Small intestine (tissue), 7 donors: ENCODE data around the gene PIP4K2C. TPM values are rescaled to one million over a fixed set of nuclear protein-coding genes. Genes with fewer than 3 reads are reported as not detected.

Source experiments
- DNase-seq, 2 donors: peaks; one replicate each; pipeline versions ENCODE4 v3.0.0 to v3.0.0-alpha.2; 2013
- FAIRE-seq: peaks from 2 replicates; lab custom pipeline; 2012; peaks lifted over from hg19 to GRCh38; lab: Jason Lieb, UNC
- H3K27ac ChIP-seq, 3 donors: one replicate each; pipeline ENCODE4 v1.5.1; 2013; ENCODE audit warnings: low read length in 2 of 3, mild to moderate bottlenecking in 2 of 3, control low read depth in 1 of 3, inconsistent platforms in 1 of 3, low read depth in 1 of 3, moderate library complexity in 1 of 3
- H3K27me3 ChIP-seq, 3 donors: one replicate each; pipeline ENCODE4 v1.6.1; 2013; ENCODE audit warnings: low read length in 3 of 3, inconsistent platforms in 1 of 3; ENCODE audit not compliant: control insufficient read depth in 3 of 3, insufficient read depth in 3 of 3
- H3K36me3 ChIP-seq, 3 donors: one replicate each; pipeline ENCODE4 v1.6.1; 2013; ENCODE audit warnings: low read length in 3 of 3, inconsistent platforms in 1 of 3, low read depth in 1 of 3, mild to moderate bottlenecking in 1 of 3, moderate library complexity in 1 of 3; ENCODE audit not compliant: control insufficient read depth in 3 of 3, insufficient read depth in 2 of 3
- H3K4me1 ChIP-seq, 3 donors: one replicate each; pipeline ENCODE4 v1.6.1; 2013; ENCODE audit warnings: low read length in 2 of 3, inconsistent platforms in 1 of 3, low read depth in 1 of 3, mild to moderate bottlenecking in 1 of 3, moderate library complexity in 1 of 3; ENCODE audit not compliant: control insufficient read depth in 3 of 3, insufficient read depth in 2 of 3
- H3K4me3 ChIP-seq, 3 donors: one replicate each; pipeline ENCODE4 v1.5.1; 2013; ENCODE audit warnings: low read length in 3 of 3, control low read depth in 1 of 3, inconsistent platforms in 1 of 3, low read depth in 1 of 3, mild to moderate bottlenecking in 1 of 3, moderate library complexity in 1 of 3
- H3K9me3 ChIP-seq, 2 donors: one replicate each; pipeline ENCODE4 v1.6.1; 2013; ENCODE audit warnings: low read depth in 1 of 2, low read length in 1 of 2; ENCODE audit not compliant: control insufficient read depth in 2 of 2, insufficient read depth in 1 of 2
- WGBS, 3 donors: extraction: QIAGEN DNeasy Blood & Tissue Kit; methylation state at CpG; one replicate each; pipeline ENCODE4 v1.1.7; 2013; 5-methylcytosine and 5-hydroxymethylcytosine counted together
- polyA plus RNA-seq, 4 donors: library from polyadenylated mRNA; stranded (reverse) in 3 of 4; unstranded in 1 of 4; fragments of 200-250 nt in 3 of 4; fragments of 120-200 nt in 1 of 4; gene quantifications; one replicate each; pipeline versions ENCODE4 v1.2.1 to v1.2.3, GENCODE V29; 2013
- donor health status: healthy with polysubstance abuse.
- donor health status: control.
- donor health status: control.
- donor health status: Bipolar disorder and iron deficiency.
- donor health status: healthy.

The PIP4K2C gene
- polyA plus RNA-seq, 4 donors: 16.1 to 26.4 (median 17.8) TPM

DNA sequence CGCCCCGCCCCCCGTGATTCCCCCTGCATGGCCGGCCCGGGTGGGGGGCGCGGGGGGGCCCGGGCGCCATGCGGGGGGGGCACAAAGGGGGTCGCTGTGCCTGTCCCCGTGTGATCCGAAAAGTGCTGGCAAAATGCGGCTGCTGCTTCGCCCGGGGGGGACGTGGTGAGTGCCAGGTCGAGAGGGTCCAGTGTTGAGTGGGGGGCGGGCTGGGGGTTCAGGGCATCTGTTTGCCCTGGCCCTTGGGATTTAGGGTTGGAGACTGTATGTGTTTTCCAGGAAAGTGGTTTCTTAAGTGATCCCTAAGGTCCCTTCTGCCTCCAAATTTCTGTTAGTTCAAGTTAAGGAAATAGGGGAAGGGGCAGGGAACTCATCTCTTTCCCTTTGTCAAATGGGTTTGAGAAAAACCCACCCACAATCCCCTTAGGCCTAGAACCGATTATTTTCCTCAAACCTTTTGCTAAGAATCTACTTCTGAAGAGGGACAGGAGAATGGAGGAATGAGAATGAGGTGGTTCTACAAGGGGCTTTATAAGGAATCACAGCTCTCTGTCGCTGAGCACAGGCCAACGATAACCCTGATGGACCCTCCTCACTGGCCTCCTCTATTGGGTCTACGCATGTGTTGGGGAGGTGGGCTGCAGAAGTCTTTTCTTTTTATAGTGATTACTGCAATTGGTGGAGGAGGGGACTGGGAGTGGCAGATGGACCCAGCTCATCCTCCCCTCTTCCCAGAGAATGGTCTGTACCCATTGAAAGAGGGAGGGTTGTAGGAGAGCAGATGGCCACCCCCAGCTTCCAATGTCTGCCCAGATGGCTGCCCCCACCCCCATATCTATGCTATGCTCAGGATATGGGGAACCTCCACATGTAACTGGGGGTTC is 21.1 kb downstream of the PIP4K2C start:
- peaks cover 0 to 15% (median 5%) of the 10 kb centered on the region in 3 donors for H3K4me1 ChIP-seq
- H3K9me3 ChIP-seq: no peaks in the 10 kb centered on the region
- peak overlapping the region; percentile 29 to 52 (median 31) for H3K4me3 ChIP-seq
- DNase-seq (no peak), FAIRE-seq (no peak)
- H3K36me3 ChIP-seq: peaks cover 0 to 25% (median 0%) of the 10 kb centered on the region in 3 donors
- peaks cover 0 to 81% (median 14%) of the 10 kb centered on the region in 3 donors for H3K27me3 ChIP-seq
- 12 to 16% (median 15%) methylated on average over 19 to 23 of the region's 23 CpGs for WGBS, 3 donors
- H3K27ac ChIP-seq: no peak overlapping the region

DNA sequence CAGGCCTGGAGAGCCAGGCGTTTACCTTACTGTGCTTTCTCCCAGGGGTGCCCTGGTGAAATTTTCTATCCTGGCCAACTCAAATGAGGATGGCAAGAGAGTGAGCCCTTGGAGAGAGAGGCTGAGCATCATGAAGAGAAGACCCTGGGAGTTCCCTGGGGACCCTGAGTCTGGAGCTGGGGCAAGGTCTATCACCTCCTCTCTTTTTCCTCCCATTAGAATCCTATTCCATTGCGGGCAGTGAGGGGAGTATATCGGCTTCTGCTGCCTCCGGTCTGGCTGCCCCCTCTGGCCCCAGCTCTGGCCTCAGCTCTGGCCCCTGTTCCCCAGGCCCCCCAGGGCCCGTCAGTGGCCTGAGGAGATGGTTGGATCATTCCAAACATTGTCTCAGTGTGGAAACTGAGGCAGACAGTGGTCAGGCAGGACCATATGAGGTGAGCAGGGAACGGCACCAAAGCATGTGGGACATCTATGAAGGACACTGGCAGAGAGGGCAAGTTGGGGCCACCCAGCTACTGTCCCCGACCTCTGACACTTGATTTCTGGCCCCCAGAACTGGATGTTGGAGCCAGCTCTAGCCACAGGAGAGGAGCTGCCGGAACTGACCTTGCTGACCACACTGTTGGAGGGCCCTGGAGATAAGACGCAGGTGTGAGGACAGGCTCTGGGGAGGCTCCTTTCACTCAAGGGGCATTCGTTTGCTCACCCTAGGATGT is 21.9 kb downstream of the PIP4K2C start:
- WGBS, 3 donors: 67 to 82% (median 72%) methylated on average over 8 to 10 of the region's 10 CpGs
- H3K27ac ChIP-seq: no peak overlapping the region
- FAIRE-seq: no peak

DNA sequence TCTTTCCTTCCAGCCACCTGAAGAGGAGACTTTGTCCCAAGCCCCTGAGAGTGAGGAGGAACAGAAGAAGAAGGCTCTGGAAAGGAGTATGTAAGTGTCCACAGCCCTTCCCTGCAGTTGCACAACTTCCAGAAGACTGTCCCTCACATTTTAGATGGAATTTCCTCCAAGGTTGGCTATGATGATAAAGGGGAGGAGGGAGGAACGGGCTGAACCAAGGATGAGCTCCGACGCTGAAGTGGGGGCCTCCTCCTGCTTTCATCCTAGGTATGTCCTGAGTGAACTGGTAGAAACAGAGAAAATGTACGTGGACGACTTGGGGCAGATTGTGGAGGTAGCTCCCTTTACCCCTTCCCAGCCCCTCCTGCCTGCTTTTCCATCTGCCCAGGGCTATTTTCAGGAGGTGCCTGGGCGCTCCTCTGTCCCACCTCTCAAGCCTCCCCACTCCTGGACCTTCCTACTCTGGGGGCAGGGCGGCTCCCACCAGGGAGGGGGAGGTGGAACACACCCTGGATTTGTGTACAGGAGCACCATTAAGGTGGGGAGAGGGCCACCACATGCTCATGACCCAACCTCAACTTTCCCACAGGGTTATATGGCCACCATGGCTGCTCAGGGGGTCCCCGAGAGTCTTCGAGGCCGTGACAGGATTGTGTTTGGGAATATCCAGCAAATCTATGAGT is 22.6 kb downstream of the PIP4K2C start:
- peaks cover 0 to 17% (median 0%) of the 10 kb centered on the region in 3 donors for H3K36me3 ChIP-seq
- no peak for DNase-seq
- 75 to 79% (median 76%) methylated on average over 8 to 10 of the region's 10 CpGs for WGBS, 3 donors
- no peak overlapping the region for H3K27ac ChIP-seq
- no peaks in the 10 kb centered on the region for H3K9me3 ChIP-seq
- no peak for FAIRE-seq
- H3K4me3 ChIP-seq: no peak overlapping the region
- H3K27me3 ChIP-seq: peaks cover 0 to 93% (median 16%) of the 10 kb centered on the region in 3 donors
- H3K4me1 ChIP-seq: peaks cover 0 to 15% (median 5%) of the 10 kb centered on the region in 3 donors

More for the DNA sequence above, 21.9 kb downstream of the PIP4K2C start:
- Histone ChIP-seq H3K36me3 (peaks cover 0 to 21% (median 0%) of the 10 kb centered on the region in 3 donors), H3K9me3 (no peaks in the 10 kb centered on the region), H3K4me3 (no peak overlapping the region), H3K4me1 (peaks cover 0 to 15% (median 5%) of the 10 kb centered on the region in 3 donors), H3K27me3 (peaks cover 0 to 86% (median 16%) of the 10 kb centered on the region in 3 donors)
- DNase-seq: no peak

DNA sequence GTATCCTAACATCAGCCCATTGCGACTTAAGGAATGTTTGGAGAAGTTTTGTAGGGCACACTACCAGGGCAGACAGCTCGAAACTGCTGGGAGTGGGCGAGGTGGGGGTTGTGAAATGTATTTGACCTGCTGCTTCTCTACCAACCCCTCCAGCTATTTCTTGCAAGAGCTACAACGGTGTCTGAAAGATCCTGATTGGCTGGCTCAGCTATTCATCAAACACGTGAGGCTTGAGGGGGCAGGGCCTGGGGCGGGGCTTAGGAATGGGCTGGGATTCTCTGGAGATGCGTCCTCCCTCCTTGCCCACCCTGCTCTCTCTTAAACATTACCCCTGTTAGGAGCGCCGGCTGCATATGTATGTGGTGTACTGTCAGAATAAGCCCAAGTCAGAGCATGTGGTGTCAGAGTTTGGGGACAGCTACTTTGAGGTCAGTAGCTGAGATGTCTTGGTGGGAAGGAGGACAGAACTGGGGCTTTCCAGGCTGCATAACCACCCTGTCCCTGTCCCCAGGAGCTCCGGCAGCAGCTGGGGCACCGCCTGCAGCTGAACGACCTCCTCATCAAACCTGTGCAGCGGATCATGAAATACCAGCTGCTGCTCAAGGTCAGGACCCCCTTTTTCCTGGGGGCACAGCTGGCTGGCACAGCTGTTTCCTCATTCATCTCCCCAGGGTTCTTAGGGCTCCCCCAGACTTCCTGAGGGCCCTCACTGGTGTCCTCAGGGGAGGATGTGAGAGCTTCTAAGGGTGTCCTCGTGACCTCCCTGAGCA is 23.4 kb downstream of the PIP4K2C start:
- FAIRE-seq: no peak
- H3K9me3 ChIP-seq: no peaks in the 10 kb centered on the region
- no peak for DNase-seq
- H3K27ac ChIP-seq: no peak overlapping the region
- H3K4me3 ChIP-seq: no peak overlapping the region
- 31 to 44% (median 41%) methylated on average over 14 of the region's 14 CpGs for WGBS, 3 donors
- H3K4me1 ChIP-seq: peaks cover 0 to 17% (median 5%) of the 10 kb centered on the region in 3 donors
- peaks cover 0 to 9% (median 0%) of the 10 kb centered on the region in 3 donors for H3K36me3 ChIP-seq
- peaks cover 0 to 97% (median 22%) of the 10 kb centered on the region in 3 donors for H3K27me3 ChIP-seq

DNA sequence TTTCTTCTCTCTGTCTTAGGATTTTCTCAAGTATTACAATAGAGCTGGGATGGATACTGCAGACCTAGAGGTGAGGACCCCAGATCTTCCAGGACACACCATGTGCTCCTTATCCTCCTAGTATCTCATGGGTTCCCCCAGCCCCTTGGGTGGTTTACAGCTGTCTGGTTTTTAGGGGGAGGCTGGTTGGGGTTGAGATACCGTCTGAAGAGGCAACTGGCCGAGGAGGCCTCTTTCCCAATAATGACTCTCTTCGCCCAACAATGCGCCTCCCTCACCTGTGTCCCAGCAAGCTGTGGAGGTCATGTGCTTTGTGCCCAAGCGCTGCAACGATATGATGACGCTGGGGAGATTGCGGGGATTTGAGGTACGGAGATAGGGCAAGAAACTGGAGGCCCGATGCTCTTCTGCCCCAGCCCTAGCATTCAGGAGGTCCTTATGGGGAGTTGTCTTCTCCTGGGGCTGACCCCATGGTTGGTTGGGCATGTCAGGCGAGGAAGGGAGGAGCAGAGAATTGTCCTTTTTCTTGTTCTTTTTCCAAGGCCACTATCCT is 24.0 kb downstream of the PIP4K2C start:
- Histone ChIP-seq H3K4me3 (no peak overlapping the region), H3K36me3 (peaks cover 0 to 9% (median 0%) of the 10 kb centered on the region in 3 donors), H3K27me3 (peaks cover 0 to 98% (median 27%) of the 10 kb centered on the region in 3 donors), H3K4me1 (peaks cover 0 to 22% (median 5%) of the 10 kb centered on the region in 3 donors), H3K27ac (no peak overlapping the region), H3K9me3 (no peaks in the 10 kb centered on the region)
- no peak for DNase-seq
- FAIRE-seq: no peak
- 82 to 85% (median 82%) methylated on average over 11 of the region's 11 CpGs for WGBS, 3 donors

DNA sequence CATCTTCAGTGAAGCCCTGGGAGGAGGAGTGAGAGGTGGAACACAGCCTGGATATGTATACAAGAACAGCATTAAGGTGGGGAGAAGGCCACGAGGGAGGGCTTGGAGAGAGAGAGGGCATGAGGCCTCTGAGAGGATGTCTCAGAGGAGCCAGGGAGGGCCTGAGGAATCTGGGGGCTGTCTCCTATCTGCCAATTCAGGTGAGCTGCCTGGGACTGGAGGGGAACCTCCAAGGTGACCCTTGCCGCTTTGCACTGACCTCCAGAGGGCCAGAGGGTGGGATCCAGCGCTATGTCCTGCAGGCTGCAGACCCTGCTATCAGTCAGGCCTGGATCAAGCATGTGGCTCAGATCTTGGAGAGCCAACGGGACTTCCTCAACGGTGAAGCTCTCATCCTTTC is 24.6 kb downstream of the PIP4K2C start:
- Histone ChIP-seq H3K27me3 (peaks cover 0 to 98% (median 32%) of the 10 kb centered on the region in 3 donors), H3K4me3 (no peak overlapping the region), H3K36me3 (peaks cover 0 to 9% (median 0%) of the 10 kb centered on the region in 3 donors), H3K4me1 (peaks cover 0 to 16% (median 5%) of the 10 kb centered on the region in 3 donors), H3K9me3 (no peaks in the 10 kb centered on the region), H3K27ac (no peak overlapping the region)
- DNase-seq (no peak), FAIRE-seq (no peak)
- WGBS, 3 donors: 73 to 81% (median 78%) methylated on average over 5 of the region's 5 CpGs

DNA sequence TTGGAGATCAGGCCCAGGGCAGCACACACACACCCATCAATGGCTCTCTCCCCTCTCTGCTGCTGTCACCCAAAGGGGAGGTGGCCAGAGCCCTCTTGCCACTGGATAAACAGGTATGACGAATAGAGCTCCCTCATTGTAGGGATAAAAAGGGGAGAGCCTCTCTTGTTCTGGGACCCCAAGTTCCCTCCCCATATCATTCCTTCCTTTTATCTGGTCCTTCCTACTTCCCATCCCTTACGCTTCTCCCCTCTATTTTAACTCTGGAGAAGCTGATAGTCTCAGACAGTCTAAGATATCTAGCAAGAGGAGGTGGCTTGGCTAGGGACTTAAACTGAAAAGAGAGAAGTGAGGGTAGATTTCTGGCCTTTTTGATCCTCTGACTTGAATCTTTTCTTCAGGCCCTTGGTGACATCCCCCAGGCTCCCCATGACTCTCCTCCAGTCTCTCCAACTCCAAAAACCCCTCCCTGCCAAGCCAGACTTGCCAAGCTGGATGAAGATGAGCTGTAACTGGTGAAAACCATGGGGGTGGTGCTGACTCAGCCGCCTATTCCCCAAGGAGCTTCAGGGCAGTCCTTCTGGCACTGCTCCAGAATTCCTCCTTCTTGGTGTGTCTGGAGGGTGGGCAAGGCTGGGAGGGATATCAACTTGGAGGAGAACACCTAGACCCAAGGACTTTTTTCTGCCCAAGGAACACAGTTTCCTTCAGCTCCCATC is 25.6 kb downstream of the PIP4K2C start:
- no peaks in the 10 kb centered on the region for H3K9me3 ChIP-seq
- H3K4me1 ChIP-seq: peaks cover 0 to 19% (median 0%) of the 10 kb centered on the region in 3 donors
- no peak for DNase-seq
- H3K36me3 ChIP-seq: peaks cover 0 to 9% (median 0%) of the 10 kb centered on the region in 3 donors
- WGBS, 3 donors: 63 to 72% (median 66%) methylated on average over 3 of the region's 3 CpGs
- H3K27ac ChIP-seq: no peak overlapping the region
- peaks cover 0 to 98% (median 39%) of the 10 kb centered on the region in 3 donors for H3K27me3 ChIP-seq
- H3K4me3 ChIP-seq: no peak overlapping the region
- no peak for FAIRE-seq
